Activated CD8-positive, alpha-beta memory T cell treated with anti-CD3 and anti-CD28 coated beads, Interleukin-2, amount 10 ng/mL, durations not matched to agents 7 days and 5 days (primary cell): ENCODE data around the gene PGAP1. TPM values are rescaled to one million over a fixed set of nuclear protein-coding genes. Genes with fewer than 3 reads are reported as not detected.

Experiments used
- ATAC-seq: fragments of 150-1000 bp; cut with Tn5 transposase; one replicate; pipeline ENCODE4 v1.10.0; 2021; ENCODE audit warnings: moderate library complexity
- CTCF ChIA-PET: fragments of 350-600 bp; sonication (Branson Sonifier 250); formaldehyde crosslinking; loops from one replicate; lab custom pipeline; 2021; ENCODE audit warnings: antibody characterized with exemption; lab: Charles Lee
- DNase-seq: peaks from one replicate; pipeline ENCODE4 v3.0.0-alpha.2; 2020
- H3K27ac Mint-ChIP-seq: one replicate; pipeline ENCODE4 v1.8.0; 2021; ENCODE audit warnings: mild to moderate bottlenecking, mixed read lengths
- H3K27me3 Mint-ChIP-seq: one replicate; pipeline ENCODE4 v1.8.0; 2021; ENCODE audit warnings: mixed read lengths
- H3K36me3 Mint-ChIP-seq: one replicate; pipeline ENCODE4 v1.8.0; 2021; ENCODE audit warnings: mild to moderate bottlenecking, mixed read lengths
- H3K4me1 Mint-ChIP-seq: one replicate; pipeline ENCODE4 v1.8.0; 2021; ENCODE audit warnings: mixed read lengths
- H3K4me3 Mint-ChIP-seq: one replicate; pipeline ENCODE4 v1.8.0; 2021; ENCODE audit warnings: mild to moderate bottlenecking, moderate library complexity, mixed read lengths
- H3K9me3 Mint-ChIP-seq: one replicate; pipeline ENCODE4 v1.8.0; 2022; ENCODE audit warnings: low read depth, mixed read lengths
- total RNA-seq, 2 experiments: library from RNA; stranded (reverse); gene quantifications; one replicate each; pipeline ENCODE4 v1.2.3, GENCODE V29; 2021

PGAP1 gene
- total RNA-seq, 2 experiments from 2014 or later, result 20.3 to 60.0 TPM

DNA sequence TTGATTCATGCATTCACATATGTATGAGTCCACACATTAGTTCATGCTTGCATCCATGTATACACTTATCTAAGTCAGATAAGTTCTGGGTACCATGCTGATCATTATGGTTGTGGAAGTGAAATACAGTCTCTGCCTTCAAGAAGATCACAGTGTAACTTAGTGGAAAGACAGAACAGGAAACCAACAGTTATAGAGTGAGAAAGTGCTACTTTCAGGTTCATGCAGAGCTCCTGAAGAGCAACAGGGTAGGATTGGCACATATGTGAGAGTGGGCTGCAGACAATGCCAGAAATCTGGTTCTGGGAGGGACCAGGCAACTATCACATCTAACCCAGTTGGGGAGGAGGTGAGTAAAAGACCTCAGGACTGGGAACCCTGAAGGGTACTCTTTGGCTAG, 35.4 kb upstream of the PGAP1 start:
- DNase-seq (peak; percentile 46), ATAC-seq (peak; percentile 93)
- Mint-ChIP-seq H3K9me3 (peaks cover 3% of the 10 kb centered on the region), H3K4me3 (no peak overlapping the region), H3K27me3 (no peaks in the 10 kb centered on the region), H3K36me3 (peaks cover 23% of the 10 kb centered on the region), H3K4me1 (peaks cover 28% of the 10 kb centered on the region), H3K27ac (peak overlapping the region; percentile 65)
- CTCF ChIA-PET, result interaction anchor here (1.4 kb wide), 1 partner anchor 36 kb away, joined by 4 read pairs; no protein-coding TSS in a partner anchor

GRCh38 chr2:196959734-196960338, 33.3 kb upstream of the PGAP1 start:
- ATAC-seq (no peak), DNase-seq (no peak)
- H3K4me1 Mint-ChIP-seq, result peaks cover 34% of the 10 kb centered on the region
- no peak overlapping the region for H3K4me3 Mint-ChIP-seq
- H3K27me3 Mint-ChIP-seq, result no peaks in the 10 kb centered on the region
- peaks cover 23% of the 10 kb centered on the region for H3K36me3 Mint-ChIP-seq
- CTCF ChIA-PET, result no interaction called here
- H3K27ac Mint-ChIP-seq, result no peak overlapping the region
- H3K9me3 Mint-ChIP-seq, result peaks cover 3% of the 10 kb centered on the region

DNA sequence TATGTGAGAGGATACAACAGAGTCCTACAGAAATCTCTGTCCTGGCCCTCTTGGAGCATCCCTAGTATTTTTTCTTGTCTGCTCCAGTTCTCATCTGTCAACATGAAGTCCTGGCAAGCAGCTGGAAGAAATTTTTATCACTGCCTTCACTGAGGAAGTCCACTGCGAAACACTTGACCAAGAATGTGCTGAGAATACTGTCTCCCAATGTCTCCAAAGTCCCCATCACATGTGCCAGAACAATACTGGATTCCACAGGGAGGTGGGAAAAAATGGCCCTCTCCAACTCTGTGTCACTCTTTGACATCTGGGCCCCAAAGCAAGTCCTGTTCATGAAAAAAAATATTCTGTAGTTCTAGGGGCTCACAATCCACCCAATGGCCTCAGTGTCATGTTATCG, 32.8 kb upstream of the PGAP1 start:
- ATAC-seq, result no peak
- Mint-ChIP-seq H3K4me3 (no peak overlapping the region), H3K36me3 (peaks cover 23% of the 10 kb centered on the region), H3K9me3 (peaks cover 3% of the 10 kb centered on the region), H3K27me3 (no peaks in the 10 kb centered on the region), H3K4me1 (peaks cover 34% of the 10 kb centered on the region), H3K27ac (no peak overlapping the region)
- CTCF ChIA-PET, result no interaction called here
- no peak for DNase-seq

DNA sequence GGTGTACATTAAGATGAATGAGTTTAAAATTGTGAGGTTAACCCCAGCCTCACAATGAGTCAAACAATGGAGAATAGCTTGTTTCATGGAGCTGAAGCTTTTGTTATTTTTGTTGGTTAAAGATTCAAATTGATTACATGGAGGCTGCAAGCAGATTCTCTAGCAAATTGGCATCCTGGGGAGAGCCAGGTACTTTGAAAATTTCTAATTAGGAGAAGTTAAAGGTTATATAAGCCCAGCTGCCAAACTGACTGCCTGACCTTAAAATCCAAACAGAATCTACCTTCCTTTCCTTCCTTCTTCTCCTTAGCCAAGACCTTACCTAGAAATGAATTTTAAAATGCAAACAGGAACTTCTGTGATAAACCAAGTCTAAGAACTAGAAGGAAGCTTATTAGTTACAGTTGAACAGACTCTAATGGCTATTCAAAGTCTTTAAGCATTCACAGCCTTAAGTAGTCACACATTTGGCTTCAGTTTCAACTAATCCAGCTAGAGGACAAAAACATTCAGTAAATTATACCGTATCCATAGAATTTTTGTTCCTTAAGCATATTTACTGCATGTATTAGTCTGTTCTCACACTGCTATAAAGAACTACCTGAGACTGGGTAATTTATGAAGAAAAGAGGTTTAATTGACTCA, 31.5 kb upstream of the PGAP1 start:
- no peak overlapping the region for H3K27ac Mint-ChIP-seq
- H3K9me3 Mint-ChIP-seq, result peaks cover 3% of the 10 kb centered on the region
- ATAC-seq, result no peak
- peaks cover 29% of the 10 kb centered on the region for H3K4me1 Mint-ChIP-seq
- peaks cover 19% of the 10 kb centered on the region for H3K36me3 Mint-ChIP-seq
- H3K4me3 Mint-ChIP-seq, result no peak overlapping the region
- CTCF ChIA-PET, result no interaction called here
- no peak for DNase-seq
- no peaks in the 10 kb centered on the region for H3K27me3 Mint-ChIP-seq

DNA sequence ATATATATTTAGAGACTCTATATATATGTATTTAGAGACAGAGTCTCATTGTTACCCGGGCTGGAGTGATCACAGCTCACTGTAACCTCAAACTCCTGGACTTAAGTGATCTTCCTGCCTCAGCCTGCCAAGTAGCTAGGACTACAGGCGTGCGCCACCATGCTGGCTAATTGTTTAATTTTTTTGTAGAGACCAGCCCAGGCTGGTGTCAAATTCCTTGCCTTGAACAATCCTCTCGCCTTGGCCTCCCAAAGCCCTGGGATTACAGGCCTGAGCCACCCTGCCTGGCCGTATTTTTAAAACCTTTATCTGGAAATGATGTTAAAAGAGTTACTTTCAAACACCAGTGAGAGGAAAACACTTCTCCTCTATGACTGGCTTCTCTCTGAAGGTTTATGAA, 30.9 kb upstream of the PGAP1 start:
- no peak for ATAC-seq
- Mint-ChIP-seq H3K36me3 (peaks cover 19% of the 10 kb centered on the region), H3K27ac (no peak overlapping the region), H3K27me3 (no peaks in the 10 kb centered on the region), H3K4me3 (no peak overlapping the region), H3K4me1 (peaks cover 25% of the 10 kb centered on the region), H3K9me3 (peaks cover 3% of the 10 kb centered on the region)
- DNase-seq, result no peak
- CTCF ChIA-PET, result no interaction called here

- Mint-ChIP-seq H3K4me1 (peaks cover 11% of the 10 kb centered on the region), H3K4me3 (no peak overlapping the region)
- DNase-seq, result no peak
Observed at GRCh38 chr2:196956069-196956468, 29.6 kb upstream of the PGAP1 start.

DNA sequence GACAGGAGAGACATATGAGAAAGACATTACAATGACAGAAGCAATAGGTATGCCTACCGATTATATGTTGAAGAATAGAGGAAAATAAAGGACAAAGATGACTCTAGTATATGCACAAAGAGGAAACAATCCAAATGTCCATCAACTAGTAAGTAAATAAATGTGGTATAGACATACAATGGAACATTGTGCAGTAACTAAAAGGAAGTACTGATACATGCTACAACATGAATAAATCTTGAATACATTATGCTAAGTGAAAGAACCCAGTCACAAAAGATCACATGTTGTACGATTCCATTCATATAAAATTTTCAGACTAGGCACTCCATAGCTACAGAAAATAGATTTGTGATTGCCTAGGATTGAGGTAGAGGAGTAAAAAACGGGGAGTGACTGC, 28.5 kb upstream of the PGAP1 start:
- H3K4me1 Mint-ChIP-seq, result peaks cover 8% of the 10 kb centered on the region
- peaks cover 3% of the 10 kb centered on the region for H3K9me3 Mint-ChIP-seq
- H3K27me3 Mint-ChIP-seq, result peaks cover 1% of the 10 kb centered on the region
- H3K4me3 Mint-ChIP-seq, result no peak overlapping the region
- CTCF ChIA-PET, result interaction anchor here (1.0 to 1.1 kb wide), 2 partner anchors 11 to 73 kb away, joined by 3 read pairs; no protein-coding TSS in a partner anchor
- no peak overlapping the region for H3K27ac Mint-ChIP-seq
- H3K36me3 Mint-ChIP-seq, result peaks cover 14% of the 10 kb centered on the region
- DNase-seq, result no peak
- ATAC-seq, result no peak

More at GRCh38 chr2:196956069-196956468, 29.6 kb upstream of the PGAP1 start:
- H3K27me3 Mint-ChIP-seq, result no peaks in the 10 kb centered on the region
- H3K36me3 Mint-ChIP-seq, result peaks cover 17% of the 10 kb centered on the region
- no peak overlapping the region for H3K27ac Mint-ChIP-seq
- CTCF ChIA-PET, result interaction anchor here (1.0 to 1.1 kb wide), 2 partner anchors 12 to 72 kb away, joined by 3 read pairs; no protein-coding TSS in a partner anchor
- peak; percentile 39 for ATAC-seq
- peaks cover 3% of the 10 kb centered on the region for H3K9me3 Mint-ChIP-seq

- CTCF ChIA-PET, result interaction anchor here (1.0 kb wide), 2 partner anchors 26 to 194 kb away, joined by 3 read pairs; no protein-coding TSS in a partner anchor
- DNase-seq (no peak), ATAC-seq (no peak)
- Mint-ChIP-seq H3K27me3 (peaks cover 4% of the 10 kb centered on the region), H3K27ac (no peak overlapping the region), H3K4me1 (peaks cover 7% of the 10 kb centered on the region), H3K36me3 (peaks cover 8% of the 10 kb centered on the region), H3K4me3 (no peak overlapping the region), H3K9me3 (no peaks in the 10 kb centered on the region)
Observed at GRCh38 chr2:196954001-196954400, 27.5 kb upstream of the PGAP1 start.

DNA sequence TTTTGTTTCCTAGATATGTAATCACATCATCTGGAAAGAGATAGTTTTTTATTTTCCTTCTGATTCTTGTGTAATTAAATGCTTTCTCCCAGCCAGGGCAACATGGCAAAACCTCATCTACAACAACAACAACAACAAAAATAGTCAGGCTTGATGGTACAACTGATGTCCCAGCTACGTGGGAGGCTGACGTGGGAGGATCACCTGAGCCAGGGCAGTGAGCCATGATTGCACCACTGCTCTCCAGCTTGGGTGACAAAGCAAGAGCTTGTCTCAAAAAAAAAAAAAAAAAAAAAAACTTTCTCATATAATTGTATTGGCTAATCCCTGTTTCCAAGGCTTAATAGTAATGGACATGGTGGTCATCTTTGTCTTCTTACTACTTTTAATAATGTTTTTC, 26.4 kb upstream of the PGAP1 start:
- no peak for DNase-seq
- Mint-ChIP-seq H3K27me3 (peaks cover 4% of the 10 kb centered on the region), H3K4me3 (no peak overlapping the region), H3K36me3 (peaks cover 4% of the 10 kb centered on the region), H3K4me1 (peaks cover 7% of the 10 kb centered on the region), H3K27ac (no peak overlapping the region), H3K9me3 (no peaks in the 10 kb centered on the region)
- ATAC-seq, result no peak
- CTCF ChIA-PET, result interaction anchor here (0.6 to 1.0 kb wide), 2 partner anchors 25 to 476 kb away, joined by 3 read pairs; no protein-coding TSS in a partner anchor

GRCh38 chr2:196951973-196952372, 25.5 kb upstream of the PGAP1 start:
- peaks cover 7% of the 10 kb centered on the region for H3K4me1 Mint-ChIP-seq
- CTCF ChIA-PET, result no interaction called here
- H3K27ac Mint-ChIP-seq, result no peak overlapping the region
- H3K36me3 Mint-ChIP-seq, result peaks cover 4% of the 10 kb centered on the region
- peaks cover 5% of the 10 kb centered on the region for H3K27me3 Mint-ChIP-seq
- ATAC-seq (no peak), DNase-seq (no peak)
- H3K9me3 Mint-ChIP-seq, result no peaks in the 10 kb centered on the region
- H3K4me3 Mint-ChIP-seq, result no peak overlapping the region

DNA sequence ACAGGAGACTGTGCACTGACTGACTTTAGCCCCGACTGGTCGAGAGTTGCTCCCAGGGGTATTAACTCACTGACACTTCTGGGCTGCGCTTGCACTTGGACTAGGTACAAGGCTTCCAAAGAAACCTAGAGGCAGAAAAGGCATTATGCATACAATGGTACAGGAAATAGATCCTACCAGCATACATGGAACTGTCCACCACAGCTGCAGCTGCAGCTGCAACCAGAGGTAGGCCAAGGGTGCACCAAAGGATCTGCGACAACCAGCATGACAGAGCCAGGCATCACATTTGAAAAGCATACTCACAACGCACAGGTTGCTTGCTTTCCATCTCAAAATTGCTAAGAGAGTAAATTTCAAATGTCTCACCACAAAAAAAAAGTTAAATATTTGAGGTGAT, 22.6 kb upstream of the PGAP1 start:
- no peaks in the 10 kb centered on the region for H3K9me3 Mint-ChIP-seq
- ATAC-seq (no peak), DNase-seq (no peak)
- peaks cover 4% of the 10 kb centered on the region for H3K36me3 Mint-ChIP-seq
- no peak overlapping the region for H3K4me3 Mint-ChIP-seq
- CTCF ChIA-PET, result interaction anchor here (0.6 kb wide), 1 partner anchor 30 kb away, joined by 4 read pairs; no protein-coding TSS in a partner anchor
- H3K27ac Mint-ChIP-seq, result no peak overlapping the region
- peaks cover 7% of the 10 kb centered on the region for H3K27me3 Mint-ChIP-seq
- no peaks in the 10 kb centered on the region for H3K4me1 Mint-ChIP-seq

- peaks cover 3% of the 10 kb centered on the region for H3K27me3 Mint-ChIP-seq
- CTCF ChIA-PET, result interaction anchor here (0.9 to 1.7 kb wide), 2 partner anchors 9 to 44 kb away, joined by 3 read pairs; no protein-coding TSS in a partner anchor
- H3K4me1 Mint-ChIP-seq, result peaks cover 10% of the 10 kb centered on the region
- DNase-seq, result no peak
- no peak for ATAC-seq
- no peak overlapping the region for H3K4me3 Mint-ChIP-seq
- no peaks in the 10 kb centered on the region for H3K9me3 Mint-ChIP-seq
- no peak overlapping the region for H3K27ac Mint-ChIP-seq
- peaks cover 3% of the 10 kb centered on the region for H3K36me3 Mint-ChIP-seq
Observed at GRCh38 chr2:196944570-196944969, 18.1 kb upstream of the PGAP1 start.

DNA sequence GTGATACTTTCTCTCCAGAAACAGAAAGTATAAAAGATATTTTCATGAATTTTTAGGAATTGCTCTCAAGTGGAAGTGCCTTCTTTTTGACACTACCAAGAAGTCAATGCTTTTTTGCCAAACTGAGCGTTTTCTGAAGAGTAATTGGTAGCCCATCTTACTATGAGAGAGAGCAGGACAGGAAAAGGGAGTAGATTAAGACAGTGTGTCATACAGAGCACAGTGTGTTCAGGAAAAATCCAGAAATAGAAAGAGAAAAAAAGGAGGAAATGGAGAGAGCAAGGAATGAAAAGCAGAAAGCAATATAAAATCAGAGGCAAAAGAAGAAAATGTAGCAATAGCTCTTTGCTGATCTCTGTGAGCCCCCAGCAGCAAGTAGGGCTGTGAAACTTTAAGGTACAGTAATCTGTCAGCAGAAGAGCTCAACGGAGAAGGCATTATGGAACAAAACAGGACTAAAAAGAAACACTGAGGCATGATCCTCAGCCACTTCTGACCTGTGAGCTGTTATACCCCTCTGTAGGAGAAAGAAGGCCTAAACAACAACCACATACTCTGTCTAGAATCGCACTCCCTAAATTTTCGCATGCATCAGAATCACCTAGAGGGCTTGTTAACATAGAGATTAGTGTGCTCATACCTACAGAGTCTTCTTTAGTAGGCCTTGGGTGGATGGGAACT, 15.0 kb upstream of the PGAP1 start:
- no peak for ATAC-seq
- peaks cover 10% of the 10 kb centered on the region for H3K4me1 Mint-ChIP-seq
- no peak overlapping the region for H3K4me3 Mint-ChIP-seq
- H3K9me3 Mint-ChIP-seq, result no peaks in the 10 kb centered on the region
- H3K27ac Mint-ChIP-seq, result no peak overlapping the region
- no peaks in the 10 kb centered on the region for H3K27me3 Mint-ChIP-seq
- no peaks in the 10 kb centered on the region for H3K36me3 Mint-ChIP-seq
- DNase-seq, result no peak
- CTCF ChIA-PET, result no interaction called here
